HepG2 (cell line): Measurements from ENCODE around the gene RAB40C. TPM values are rescaled to one million over a fixed set of nuclear protein-coding genes. Genes with fewer than 3 reads are reported as not detected.

Experiments
- GPN1 ChIP-seq: sonication (generic); formaldehyde crosslinking; IDR thresholded peaks from 2 replicates; pipeline ENCODE4 v1.5.1; 2020; ENCODE audit warnings: missing genetic modification reagents, borderline replicate concordance
- GTF3A ChIP-seq: sonication (generic); formaldehyde crosslinking; conservative IDR thresholded peaks from 2 replicates; pipeline ENCODE4 v1.4.0; 2020; ENCODE audit warnings: mild to moderate bottlenecking, missing genetic modification reagents
- HNRNPLL ChIP-seq: fragments of 200-400 bp; formaldehyde crosslinking; IDR thresholded peaks from 2 replicates; pipeline ENCODE4 v1.6.1; 2017; ENCODE audit warnings: mild to moderate bottlenecking, low read depth, low read length; ENCODE audit not compliant: poor library complexity, severe bottlenecking
- MAFK ChIP-seq, 2 experiments: IDR thresholded peaks in 1 of 2; conservative IDR thresholded peaks in 1 of 2; 2 replicates each; pipeline ENCODE4 v1.6.1; 2011; ENCODE audit warnings: improper control_type of control experiment in 2 of 2, low read length in 2 of 2
- MEIS2 ChIP-seq: sonication (generic); formaldehyde crosslinking; IDR thresholded peaks from 2 replicates; pipeline ENCODE4 v1.9.0; 2021; ENCODE audit warnings: mild to moderate bottlenecking, missing genetic modification reagents
- ONECUT2 ChIP-seq: sonication (generic); formaldehyde crosslinking; IDR thresholded peaks from 2 replicates; pipeline ENCODE4 v1.4.0; 2020; ENCODE audit warnings: missing genetic modification reagents
- RARA ChIP-seq: IDR thresholded peaks from 2 replicates; pipeline ENCODE4 v1.6.1; 2016; ENCODE audit warnings: missing genetic modification reagents, missing compliant biosample characterization
- SNRNP70 ChIP-seq: fragments of 200-400 bp; formaldehyde crosslinking; IDR thresholded peaks from 2 replicates; pipeline ENCODE4 v1.6.1; 2017; ENCODE audit warnings: mild to moderate bottlenecking, low read depth, low read length, moderate library complexity
- TBX3 ChIP-seq: fragments of 450-650 bp; IDR thresholded peaks from 2 replicates; pipeline ENCODE4 v1.6.1; 2017; ENCODE audit warnings: antibody characterized with exemption, mild to moderate bottlenecking, inconsistent platforms, borderline replicate concordance
- THRA ChIP-seq: sonication (generic); formaldehyde crosslinking; IDR thresholded peaks from 2 replicates; pipeline ENCODE4 v1.4.0; 2020; ENCODE audit warnings: missing genetic modification reagents, borderline replicate concordance
- ZBTB7B ChIP-seq: sonication (generic); formaldehyde crosslinking; IDR thresholded peaks from 2 replicates; pipeline ENCODE4 v1.4.0; 2020; ENCODE audit warnings: missing genetic modification reagents
- ZNF331 ChIP-seq: sonication (generic); formaldehyde crosslinking; IDR thresholded peaks from 2 replicates; pipeline ENCODE4 v1.4.0; 2020; ENCODE audit warnings: missing genetic modification reagents
- ZNF556 ChIP-seq: sonication (generic); formaldehyde crosslinking; IDR thresholded peaks from 2 replicates; pipeline ENCODE4 v1.4.0; 2020; ENCODE audit warnings: mild to moderate bottlenecking, missing genetic modification reagents, borderline replicate concordance
- ZNF589 ChIP-seq: sonication (generic); formaldehyde crosslinking; conservative IDR thresholded peaks from 2 replicates; pipeline ENCODE4 v1.8.0; 2022; ENCODE audit warnings: mild to moderate bottlenecking, moderate library complexity, missing genetic modification reagents
- ZNF674 ChIP-seq: sonication (generic); formaldehyde crosslinking; IDR thresholded peaks from 2 replicates; pipeline ENCODE4 v1.5.0; 2020; ENCODE audit warnings: low read depth, mild to moderate bottlenecking, missing genetic modification reagents
- ZNF7 ChIP-seq: IDR thresholded peaks from 2 replicates; pipeline ENCODE4 v1.6.1; 2016; ENCODE audit warnings: missing biosample characterization, missing genetic modification reagents
- polyA plus RNA-seq, 8 experiments: library from polyadenylated mRNA; depleted of rRNA in 3 of 8; stranded (reverse) in 7 of 8; unstranded in 1 of 8; fragments of >200 nt; fragmentation: Illumina TruSeq in 4 of 8; extraction: Trizol in 4 of 8; gene quantifications; 2 replicates each; pipeline versions ENCODE4 v1.2.1 to v1.2.3, GENCODE V29; 2011 to 2016; ENCODE audit warnings: low read depth in 4 of 8, missing spikeins in 1 of 8, mixed read lengths in 1 of 8; ENCODE audit not compliant: insufficient read depth in 1 of 8
- total RNA-seq, 5 experiments: library from RNA; depleted of rRNA; stranded (reverse); fragments of >200 nt; fragmentation: Illumina TruSeq; extraction: Trizol; gene quantifications; 2 replicates each; pipeline ENCODE4 v1.2.3, GENCODE V29; 2016; ENCODE audit warnings: low read depth in 1 of 5
- TF ChIP-seq, protein P1 (sequence below): sonication (generic); formaldehyde crosslinking; IDR thresholded peaks from 2 replicates; pipeline ENCODE4 v1.4.0; 2020; ENCODE audit warnings: missing genetic modification reagents, borderline replicate concordance
- TF ChIP-seq, protein P2 (sequence below): IDR thresholded peaks from 2 replicates; pipeline ENCODE4 v1.6.1; 2016; ENCODE audit warnings: low read depth, borderline replicate concordance
- TF ChIP-seq, protein P3 (sequence below): sonication (generic); formaldehyde crosslinking; IDR thresholded peaks from 2 replicates; pipeline ENCODE4 v1.4.0; 2020; ENCODE audit warnings: low read depth, missing genetic modification reagents

Gene RAB40C
- total and polyA plus RNA-seq, 2 of the 13 experiments (the other 11 are each of a cell fraction or from before 2014, with no cell fraction given) = 7.7 to 11.5 TPM

DNA sequence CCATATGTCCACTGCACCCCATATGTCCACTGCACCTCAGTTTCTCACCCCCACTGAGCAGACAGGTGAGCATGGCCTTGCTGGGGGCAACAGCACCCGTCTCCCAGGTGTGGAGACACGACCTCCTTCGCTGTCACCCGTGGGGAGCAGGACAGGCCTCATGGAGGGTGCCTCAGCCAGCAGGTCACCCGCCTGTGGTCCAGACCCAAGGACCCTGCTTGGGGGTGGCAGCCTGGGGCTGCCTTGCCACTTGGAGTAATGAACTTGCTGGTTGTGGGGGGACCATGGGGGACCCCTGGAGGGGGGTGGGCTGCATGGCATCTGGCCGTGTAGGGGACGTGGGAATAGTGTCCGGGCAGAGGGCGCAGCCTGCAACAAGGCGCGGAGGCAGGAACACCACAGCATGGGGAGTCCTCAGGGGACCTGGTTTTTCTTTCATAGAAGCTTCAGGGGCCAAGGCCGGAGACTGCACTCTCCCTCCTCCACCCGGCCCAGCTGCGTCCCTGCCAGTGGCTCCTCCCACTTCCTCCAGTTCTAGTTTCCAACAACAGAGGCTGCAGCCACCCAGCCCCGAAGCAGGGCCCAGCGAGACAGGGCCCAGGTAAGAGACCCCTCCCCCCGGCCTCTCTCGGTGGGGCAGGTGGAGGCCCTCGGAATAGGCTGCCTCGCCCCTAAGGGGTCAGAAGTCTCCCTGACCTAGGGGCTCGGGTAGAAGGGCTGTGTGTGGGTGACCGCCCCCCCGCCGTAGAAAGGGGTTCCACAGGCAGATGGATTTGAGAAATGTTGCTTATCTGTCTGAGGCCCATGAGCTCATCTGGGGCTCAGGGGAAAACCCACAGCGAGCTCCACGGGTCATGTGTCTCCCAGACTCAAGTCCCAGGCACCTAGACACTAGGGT lies 23.1 kb upstream of the RAB40C start, which contains the start of gene NHLRC4 (continued):
- TF ChIP-seq TBX3 (no peak), SNRNP70 (no peak), RARA (CRISPR knock-in tag) (peak; percentile 53; the same call in 1 of the 2 replicates), ZNF674 (CRISPR knock-in tag) (no peak), ZNF556 (CRISPR knock-in tag) (no peak), MEIS2 (CRISPR knock-in tag) (no peak), ONECUT2 (CRISPR knock-in tag) (no peak), GPN1 (CRISPR knock-in tag) (no peak), HNRNPLL (peak; percentile 21), GTF3A (no peak), ZNF331 (peak; percentile 37), ZBTB7B (CRISPR knock-in tag) (0 out of 2 replicates have a peak, but pooled peaks have one; percentile 23), ZNF7 (CRISPR knock-in tag) (no peak), MAFK (conservative IDR thresholded peaks at IDR 0.05 in 1 of 2, IDR thresholded peaks at IDR 0.05 in 1 of 2; ENCODE audit: low read length in 2 of 2) (no peak), THRA (CRISPR knock-in tag) (peak; percentile 78; the same call in 1 of the 2 replicates), ZNF589 (CRISPR knock-in tag) (no peak)
- TF ChIP-seq, protein P1, sequence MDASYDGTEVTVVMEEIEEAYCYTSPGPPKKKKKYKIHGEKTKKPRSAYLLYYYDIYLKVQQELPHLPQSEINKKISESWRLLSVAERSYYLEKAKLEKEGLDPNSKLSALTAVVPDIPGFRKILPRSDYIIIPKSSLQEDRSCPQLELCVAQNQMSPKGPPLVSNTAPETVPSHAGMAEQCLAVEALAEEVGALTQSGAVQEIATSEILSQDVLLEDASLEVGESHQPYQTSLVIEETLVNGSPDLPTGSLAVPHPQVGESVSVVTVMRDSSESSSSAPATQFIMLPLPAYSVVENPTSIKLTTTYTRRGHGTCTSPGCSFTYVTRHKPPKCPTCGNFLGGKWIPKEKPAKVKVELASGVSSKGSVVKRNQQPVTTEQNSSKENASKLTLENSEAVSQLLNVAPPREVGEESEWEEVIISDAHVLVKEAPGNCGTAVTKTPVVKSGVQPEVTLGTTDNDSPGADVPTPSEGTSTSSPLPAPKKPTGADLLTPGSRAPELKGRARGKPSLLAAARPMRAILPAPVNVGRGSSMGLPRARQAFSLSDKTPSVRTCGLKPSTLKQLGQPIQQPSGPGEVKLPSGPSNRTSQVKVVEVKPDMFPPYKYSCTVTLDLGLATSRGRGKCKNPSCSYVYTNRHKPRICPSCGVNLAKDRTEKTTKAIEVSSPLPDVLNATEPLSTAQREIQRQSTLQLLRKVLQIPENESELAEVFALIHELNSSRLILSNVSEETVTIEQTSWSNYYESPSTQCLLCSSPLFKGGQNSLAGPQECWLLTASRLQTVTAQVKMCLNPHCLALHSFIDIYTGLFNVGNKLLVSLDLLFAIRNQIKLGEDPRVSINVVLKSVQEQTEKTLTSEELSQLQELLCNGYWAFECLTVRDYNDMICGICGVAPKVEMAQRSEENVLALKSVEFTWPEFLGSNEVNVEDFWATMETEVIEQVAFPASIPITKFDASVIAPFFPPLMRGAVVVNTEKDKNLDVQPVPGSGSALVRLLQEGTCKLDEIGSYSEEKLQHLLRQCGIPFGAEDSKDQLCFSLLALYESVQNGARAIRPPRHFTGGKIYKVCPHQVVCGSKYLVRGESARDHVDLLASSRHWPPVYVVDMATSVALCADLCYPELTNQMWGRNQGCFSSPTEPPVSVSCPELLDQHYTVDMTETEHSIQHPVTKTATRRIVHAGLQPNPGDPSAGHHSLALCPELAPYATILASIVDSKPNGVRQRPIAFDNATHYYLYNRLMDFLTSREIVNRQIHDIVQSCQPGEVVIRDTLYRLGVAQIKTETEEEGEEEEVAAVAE (CRISPR knock-in tag) = no peak
- TF ChIP-seq, protein P2, sequence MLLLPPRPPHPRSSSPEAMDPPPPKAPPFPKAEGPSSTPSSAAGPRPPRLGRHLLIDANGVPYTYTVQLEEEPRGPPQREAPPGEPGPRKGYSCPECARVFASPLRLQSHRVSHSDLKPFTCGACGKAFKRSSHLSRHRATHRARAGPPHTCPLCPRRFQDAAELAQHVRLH = 0 out of 2 replicates have a peak, but pooled peaks have one; percentile 35
- TF ChIP-seq, protein P3, sequence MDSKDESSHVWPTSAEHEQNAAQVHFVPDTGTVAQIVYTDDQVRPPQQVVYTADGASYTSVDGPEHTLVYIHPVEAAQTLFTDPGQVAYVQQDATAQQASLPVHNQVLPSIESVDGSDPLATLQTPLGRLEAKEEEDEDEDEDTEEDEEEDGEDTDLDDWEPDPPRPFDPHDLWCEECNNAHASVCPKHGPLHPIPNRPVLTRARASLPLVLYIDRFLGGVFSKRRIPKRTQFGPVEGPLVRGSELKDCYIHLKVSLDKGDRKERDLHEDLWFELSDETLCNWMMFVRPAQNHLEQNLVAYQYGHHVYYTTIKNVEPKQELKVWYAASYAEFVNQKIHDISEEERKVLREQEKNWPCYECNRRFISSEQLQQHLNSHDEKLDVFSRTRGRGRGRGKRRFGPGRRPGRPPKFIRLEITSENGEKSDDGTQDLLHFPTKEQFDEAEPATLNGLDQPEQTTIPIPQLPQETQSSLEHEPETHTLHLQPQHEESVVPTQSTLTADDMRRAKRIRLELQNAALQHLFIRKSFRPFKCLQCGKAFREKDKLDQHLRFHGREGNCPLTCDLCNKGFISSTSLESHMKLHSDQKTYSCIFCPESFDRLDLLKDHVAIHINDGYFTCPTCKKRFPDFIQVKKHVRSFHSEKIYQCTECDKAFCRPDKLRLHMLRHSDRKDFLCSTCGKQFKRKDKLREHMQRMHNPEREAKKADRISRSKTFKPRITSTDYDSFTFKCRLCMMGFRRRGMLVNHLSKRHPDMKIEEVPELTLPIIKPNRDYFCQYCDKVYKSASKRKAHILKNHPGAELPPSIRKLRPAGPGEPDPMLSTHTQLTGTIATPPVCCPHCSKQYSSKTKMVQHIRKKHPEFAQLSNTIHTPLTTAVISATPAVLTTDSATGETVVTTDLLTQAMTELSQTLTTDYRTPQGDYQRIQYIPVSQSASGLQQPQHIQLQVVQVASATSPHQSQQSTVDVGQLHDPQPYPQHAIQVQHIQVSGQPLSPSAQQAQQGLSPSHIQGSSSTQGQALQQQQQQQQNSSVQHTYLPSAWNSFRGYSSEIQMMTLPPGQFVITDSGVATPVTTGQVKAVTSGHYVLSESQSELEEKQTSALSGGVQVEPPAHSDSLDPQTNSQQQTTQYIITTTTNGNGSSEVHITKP (CRISPR knock-in tag) = 0 out of 2 replicates have a peak, but pooled peaks have one; percentile 33
